GM18508 (cell line): ENCODE measurements around the gene ALK.

Source experiments
- ATAC-seq: cut with Tn5 transposase; IDR thresholded peaks from one replicate; pipeline ENCODE4 v1.9.1; 2021; ENCODE audit warnings: moderate number of reproducible peaks; ENCODE audit not compliant: insufficient read depth, unreplicated experiment

The ALK gene

DNA sequence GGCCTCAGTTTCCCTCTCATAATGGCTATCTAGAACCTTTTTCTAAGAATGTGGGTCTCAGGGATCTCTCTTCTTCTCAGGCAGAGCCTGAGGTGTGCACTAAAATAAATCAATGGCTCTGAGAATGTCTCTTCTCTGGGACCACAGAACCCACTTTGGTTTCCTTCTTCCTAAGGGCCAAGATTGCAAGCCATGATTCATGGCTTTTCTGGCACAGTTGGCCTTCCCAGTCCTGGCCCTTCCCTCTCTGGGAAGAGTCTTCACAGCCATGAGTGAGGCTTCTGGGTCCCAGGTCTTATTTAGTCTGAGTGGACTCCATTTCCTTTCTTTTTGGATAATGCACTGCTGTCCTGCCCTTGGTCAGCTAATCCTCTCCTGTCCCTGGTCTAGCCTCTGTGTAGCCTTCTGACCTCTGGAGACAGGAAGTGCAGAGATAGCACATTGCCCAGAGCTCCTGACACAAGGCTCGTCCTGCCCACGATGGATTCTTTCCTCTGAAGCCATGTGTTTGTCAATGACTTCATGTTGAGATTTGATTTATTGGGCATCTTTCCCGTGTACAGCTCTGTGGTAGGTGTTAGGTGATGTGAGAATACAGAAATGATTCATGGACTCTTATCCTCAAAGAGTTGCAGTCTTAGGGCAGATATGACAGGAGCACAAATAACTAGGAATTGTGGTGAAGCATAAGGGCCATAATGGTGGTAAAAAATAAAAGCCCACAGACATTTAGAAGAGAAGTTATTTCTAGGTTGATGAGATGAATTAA lies 561.2 kb downstream of the ALK start:
- no peak for ATAC-seq

DNA sequence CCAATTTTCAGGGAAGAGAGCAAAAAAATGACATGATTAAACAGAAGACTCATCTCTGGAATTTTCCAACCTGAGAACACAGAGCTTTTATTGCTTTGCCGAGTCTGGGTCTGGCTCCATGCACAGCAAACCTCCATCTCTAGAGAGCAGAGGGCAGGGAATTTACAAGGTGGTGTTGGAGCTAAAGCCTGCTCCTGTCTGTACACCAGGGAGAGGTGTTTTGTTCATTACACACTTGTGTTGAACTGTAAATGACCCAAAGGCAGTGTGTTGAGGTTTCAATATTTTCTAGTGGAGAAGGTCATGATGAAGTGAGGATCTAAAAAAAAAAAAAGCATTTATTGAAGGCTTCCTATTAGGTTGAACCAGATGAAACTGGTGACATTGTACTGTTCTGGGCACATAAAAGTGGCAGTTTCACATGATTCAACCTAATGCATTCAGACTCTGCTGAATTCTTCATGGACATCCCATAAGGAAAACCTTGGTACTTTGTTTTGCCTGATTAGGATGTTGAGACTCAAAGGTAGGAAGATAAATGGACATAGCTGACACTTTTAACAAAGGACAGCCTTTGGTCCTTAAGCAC lies 567.9 kb downstream of the ALK start:
- ATAC-seq: no peak

DNA sequence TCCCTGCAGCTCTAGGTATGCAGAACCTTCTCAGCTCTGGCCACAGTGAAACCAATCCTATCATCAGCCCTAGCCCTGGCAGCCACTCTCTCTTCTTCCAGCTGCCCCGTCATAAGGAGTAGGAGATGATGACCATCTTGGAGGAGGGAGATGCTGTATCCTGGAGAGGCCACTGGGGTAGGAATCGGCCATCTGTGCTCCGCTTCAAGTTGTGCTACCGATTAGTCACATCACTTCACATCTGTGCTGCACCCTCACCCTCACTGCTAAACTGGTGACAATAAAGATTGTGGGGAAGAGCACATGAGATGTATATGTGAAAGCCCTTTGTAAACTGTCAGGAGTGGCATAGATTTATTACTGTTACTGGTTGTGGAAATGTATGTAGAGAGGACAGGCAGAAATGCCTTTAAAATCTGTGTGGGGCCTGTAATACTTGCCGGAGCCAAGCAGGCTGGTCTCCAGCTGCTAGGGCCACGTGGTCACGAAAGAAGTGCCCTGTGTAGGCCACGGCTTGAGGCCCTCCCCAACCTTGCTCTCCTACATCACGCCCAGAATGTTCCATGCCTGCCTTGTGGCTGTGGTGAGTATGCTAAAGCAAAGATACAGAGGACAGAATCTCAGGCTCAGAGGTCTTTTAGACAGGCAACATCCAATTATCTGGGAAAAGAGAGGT lies 569.3 kb downstream of the ALK start:
- no peak for ATAC-seq

DNA sequence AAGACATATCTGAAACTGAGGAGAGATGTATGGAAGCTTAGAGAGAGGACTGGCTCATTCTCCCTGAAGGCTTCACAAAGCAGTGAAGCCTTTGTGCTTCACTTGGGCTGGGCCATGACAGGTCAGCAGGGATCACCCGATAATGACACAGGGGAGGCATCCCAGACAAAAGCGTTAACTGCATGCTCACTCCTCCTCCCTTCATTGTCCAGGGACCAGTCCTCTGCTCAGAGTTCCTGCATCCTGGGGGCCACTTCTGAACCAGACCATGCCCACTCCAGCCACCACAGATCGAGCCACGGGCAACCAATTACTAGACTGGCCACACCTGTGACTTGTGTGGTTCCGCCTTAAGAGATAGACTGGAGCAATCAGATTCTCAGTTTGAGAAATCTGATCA lies 570.1 kb downstream of the ALK start:
- no peak for ATAC-seq

DNA sequence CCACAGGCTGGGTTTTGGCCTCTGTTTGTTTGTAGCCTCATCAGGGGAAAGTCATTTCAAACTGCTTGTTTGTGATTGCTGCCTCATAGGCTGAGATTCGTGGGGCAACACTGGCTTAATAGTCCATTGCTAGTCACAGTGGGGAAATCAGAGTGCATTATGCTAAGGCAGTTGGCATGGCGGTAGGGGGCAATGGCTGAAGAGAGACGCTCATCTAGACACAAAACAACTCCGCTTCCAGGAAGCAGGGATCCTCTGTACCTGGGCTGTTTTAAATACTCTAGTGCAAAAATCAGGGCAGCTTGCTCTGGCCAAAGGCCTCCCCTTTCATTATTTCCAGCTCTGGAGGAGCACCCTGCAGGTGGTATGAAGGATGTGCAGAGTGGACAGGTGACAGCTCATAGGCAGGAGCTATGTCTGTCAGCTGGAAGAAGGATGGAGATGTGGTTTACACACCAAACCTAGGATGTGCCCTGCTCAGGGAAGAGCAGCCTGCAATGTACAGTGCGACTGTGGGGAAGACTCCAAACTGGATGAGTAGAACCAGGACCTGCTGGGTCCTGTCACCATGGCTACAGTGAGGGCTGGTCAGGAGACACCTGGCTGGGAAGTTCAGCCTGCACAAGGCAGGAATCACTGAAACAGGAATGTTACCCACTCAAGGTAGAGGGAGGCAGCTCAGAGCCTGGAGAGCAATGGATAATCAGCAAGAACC lies 571.9 kb downstream of the ALK start:
- no peak for ATAC-seq

DNA sequence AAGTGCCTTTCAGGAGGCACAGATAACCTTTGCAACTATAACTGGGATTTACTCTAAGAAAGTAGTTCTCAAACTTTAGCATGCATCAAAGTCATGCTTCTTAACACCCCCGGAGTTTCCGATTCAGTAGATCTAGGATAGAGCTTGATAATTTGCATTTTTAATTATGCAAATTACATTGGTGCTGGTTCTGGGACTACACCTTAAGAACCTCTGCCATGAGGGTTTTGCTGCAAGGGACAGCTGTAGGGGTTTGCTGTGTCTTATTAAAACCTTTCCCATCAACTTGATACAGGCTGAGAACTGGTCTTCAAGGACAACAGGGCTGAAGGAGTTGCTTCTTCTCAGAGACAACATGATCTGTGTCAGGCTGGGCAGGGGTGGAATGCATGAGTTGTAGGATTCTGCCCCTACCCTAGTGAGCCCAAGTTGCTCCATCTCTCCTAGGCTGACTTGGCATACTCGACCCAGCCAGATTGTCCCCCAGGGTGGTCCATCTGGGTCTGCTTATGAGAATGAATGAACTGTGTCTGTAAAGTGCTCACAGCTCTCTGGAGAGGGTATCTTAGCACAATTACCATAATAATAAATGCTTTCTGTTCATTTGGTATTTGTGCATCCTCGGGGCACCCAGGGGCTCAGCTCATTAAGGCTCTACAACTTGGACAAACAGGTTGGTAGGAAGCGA lies 573.5 kb downstream of the ALK start:
- no peak for ATAC-seq

DNA sequence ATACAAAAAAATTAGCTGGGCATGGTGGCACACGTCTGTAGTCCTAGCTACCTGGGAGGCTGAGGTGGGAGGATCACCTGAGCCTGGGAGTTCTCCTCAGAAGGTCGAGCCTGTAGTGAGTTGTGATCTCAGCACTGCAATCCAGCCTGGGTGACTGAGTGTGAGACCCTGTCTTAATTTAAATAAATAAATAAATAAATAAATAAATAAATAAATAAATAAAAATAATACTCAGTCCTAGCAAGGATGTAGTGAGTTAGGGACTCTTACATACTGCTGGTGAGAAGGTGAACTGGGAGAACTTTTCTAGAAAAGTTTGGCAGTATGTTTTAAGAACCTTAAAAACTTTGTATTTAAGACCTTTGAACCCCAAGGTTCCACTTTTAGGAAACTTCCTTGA lies 576.1 kb downstream of the ALK start:
- no peak for ATAC-seq

DNA sequence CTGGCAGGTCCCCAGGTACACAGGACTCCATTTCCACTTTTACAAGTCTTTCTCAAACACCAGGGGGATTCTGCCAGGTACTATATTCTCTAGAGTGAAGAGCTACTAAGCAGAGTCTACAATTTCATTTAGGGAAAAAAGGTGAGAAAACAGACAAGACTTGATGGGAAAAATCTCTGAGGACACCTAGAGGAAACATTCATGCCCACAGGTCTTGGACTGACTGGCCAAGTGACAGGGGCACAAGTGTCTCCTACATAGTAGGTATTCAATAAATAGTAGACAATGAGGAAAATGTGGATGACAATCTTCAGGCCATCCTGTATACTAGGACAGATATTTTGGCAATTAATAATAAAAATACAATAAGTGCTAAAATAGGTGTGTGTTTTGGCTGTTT lies 577.6 kb downstream of the ALK start:
- ATAC-seq: no peak

DNA sequence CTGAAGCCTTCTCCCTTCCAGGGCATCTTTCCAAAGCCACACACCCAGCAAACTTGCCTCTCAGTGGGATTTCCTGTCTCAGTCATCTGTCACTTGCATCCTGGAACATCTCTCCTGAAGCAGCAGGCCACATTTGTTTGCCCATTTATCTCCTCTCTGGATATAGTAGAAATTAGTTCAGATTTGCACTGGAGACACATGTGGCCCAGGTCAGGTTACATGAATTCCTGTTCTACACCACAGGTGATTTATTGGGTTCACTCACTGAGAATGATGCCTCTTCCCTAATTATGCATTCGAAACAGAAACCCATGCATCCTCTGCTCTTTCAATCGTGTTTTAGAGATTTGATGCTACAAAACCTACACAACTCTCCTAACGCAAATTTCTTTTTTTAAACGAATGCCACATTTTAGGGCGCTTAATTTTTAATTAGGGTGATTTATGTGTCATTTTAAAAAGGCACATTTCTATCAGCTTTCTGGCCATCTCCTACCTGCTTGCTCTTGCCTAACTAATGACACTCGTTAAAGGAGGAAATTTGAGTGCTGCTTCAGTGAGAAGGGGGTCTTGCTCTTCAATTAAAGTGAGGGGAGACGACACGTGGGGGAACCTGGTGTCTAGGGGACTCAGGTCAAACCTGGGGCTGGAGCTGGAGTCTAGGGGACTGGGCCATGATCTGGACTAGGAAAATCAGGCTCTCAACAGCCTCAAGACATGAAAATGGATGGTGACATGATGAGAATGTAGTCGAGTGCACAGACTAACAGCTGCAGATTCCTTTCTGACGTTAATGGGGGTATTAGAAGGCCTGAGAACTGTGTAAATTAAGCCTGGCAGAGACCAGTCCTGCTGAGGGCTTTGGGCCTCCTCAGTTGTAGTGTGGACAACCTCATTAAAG lies 584.8 kb downstream of the ALK start:
- no peak for ATAC-seq

DNA sequence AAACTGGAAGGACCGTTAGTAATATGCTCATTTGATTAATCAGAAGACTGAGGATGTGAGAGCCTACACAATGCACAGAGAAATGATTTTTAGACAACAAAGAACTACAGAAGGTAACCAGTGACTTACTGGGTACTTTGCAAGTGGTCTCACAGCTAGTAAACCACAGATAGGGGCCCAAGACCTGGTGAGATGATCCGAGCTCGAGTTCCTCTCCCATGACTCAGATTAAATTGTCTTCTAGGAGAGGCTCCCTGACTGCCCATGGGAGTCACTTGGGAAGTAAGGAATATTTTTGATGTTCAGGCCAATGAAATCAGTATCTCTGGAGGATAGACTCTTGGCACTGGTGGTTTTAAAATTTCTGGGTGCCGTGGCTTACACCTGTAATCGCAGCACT lies 586.0 kb downstream of the ALK start:
- ATAC-seq: no peak

DNA sequence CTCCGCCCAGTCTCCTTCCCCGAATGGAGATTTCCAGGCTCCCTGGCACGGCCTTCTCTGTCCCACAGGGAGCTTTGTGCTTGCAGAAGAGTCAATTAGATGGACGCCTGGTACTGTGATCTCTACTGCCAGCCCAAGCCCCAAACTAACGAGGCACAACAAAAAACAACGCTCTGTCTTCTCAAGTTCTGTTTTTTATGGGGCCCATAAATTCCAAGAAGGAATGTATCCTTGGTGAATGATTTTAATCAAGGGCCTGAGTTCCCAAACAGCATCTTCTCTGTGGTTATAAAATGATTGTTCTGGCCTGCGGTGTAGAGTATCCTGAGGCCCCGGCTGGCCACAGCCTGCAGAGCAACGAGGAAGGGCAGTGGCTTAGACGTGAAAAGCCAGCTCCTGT lies 586.7 kb downstream of the ALK start:
- no peak for ATAC-seq

DNA sequence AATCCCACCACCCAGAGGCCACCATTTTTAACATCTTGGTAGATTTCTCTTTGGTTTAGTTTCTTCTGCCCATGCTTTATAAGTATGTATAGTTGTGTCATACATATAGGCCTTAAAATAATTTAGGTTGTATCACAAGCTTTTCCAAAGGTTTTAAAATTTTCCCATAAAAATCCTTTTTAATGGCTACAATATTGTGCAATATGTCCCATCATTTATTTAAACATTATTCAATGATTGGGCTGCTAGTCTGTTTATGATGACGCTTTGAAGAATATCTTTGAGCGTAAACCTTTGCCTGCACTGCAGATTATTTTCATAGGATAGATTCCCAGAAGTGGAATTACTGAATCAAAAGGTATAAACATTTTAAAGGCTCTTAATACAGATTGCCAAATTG lies 588.8 kb downstream of the ALK start:
- ATAC-seq: no peak

DNA sequence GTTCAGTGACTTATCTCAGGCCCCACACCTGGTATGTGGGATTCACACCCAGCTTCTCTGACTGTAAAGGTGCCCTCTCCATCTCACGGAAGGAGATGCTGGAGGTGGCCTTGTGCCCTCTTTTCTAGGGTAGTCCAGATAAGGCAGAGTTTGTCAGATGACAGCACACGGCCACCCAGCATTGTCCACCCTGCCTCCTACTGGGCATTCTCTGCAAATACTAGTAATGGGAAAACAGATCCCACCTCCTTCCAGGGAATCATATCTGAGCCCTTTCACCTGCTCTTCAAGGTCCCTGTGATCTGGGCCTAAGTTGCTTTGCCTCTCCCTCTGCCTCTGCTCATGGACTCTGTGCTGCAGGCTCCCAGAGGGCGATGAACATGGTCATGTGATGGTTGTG lies 591.5 kb downstream of the ALK start:
- no peak for ATAC-seq

DNA sequence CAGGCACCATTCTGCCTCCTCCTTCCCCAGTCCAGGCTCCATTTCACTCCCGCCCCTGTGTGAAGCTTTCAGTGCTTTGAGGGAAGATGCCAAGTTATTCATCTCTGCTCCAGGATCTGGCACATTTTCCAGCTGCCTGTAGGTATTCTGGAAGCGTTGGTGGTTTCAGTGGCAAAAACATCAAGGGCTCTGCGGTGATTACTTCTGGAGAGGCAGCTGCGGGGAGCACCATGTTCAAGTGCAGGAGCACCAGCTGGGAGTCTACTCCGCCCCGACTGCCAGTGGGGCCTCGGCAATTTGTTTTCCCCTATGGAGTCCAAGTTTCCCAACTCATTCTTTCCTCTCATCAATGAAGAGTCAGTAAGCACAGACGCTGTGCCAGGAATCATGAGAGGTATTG lies 594.5 kb downstream of the ALK start:
- no peak for ATAC-seq

DNA sequence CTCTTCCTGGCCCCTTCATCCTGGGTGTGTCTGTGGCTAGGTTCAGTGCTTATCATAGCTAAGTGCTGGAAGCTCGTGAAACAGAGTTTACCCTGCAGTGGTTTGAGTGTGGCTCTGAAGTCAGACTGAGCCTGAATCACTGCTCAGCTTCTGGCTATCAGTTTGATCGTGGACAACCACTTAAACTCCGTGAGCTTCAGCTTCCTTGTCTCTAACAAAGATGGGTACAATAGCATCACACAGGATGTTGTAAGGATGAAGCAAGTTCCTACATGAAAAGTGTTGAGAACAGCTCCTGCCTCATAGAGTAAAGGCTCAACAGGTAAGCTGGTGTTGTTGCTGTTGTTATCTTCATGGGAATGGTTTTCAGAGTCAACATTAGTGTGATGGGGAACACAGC lies 595.8 kb downstream of the ALK start:
- ATAC-seq: no peak

DNA sequence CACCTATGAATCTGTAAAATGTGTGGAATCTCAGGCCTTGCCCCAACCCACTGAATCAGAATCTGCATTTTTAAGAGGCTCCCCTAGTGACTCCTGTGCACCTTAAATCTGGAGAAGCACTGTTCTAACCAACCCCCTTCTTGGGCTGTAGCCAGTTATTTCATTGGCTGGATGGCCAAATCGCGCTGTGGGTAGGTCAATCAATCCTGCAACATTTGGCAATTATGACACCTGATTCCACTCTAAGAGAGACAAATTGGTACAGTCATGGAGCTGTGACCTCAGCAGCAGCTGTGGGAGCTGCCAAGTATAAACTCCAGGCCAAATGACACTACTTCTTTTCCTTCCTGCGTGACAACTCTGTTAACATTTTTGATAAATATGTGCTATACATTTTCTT lies 597.4 kb downstream of the ALK start:
- ATAC-seq: no peak

DNA sequence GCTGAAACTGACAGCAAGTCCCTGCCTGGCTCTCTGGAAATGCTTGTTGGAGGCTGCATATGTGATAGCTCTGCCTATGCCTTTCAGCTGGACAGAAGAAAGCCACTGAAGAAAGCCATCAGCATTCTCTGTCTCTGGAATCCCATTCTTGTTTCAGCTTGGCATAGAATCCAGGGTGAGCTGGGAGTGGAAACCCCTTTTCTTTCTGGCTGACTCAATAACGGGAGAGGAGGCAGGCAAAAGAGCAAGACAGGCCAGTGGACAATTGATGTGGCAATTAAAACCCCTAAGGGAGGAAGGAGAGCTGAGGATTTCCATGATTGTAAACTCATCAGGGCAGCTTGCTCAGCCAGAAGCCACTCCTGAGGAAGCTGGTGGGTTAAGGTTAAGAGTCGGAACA lies 598.1 kb downstream of the ALK start:
- ATAC-seq: no peak

DNA sequence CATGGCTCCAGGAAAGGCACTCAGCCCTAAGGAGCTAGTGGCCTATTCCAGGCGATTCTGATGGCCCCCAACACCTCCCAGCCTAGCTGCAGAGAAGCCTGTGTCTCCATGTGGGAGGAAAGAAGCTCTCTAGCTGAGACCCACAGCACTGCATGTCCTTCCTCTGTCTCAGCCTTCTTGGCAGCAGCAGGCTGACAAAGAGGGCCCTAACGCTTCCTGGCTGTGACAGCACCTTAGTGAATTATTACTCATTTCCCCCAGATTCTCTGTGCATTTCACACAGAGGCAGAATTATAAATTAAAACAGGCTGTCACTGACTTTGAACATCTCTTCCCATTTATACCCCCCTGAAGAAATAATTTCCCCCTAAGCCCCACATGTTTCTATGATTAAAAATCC lies 599.4 kb downstream of the ALK start:
- no peak for ATAC-seq

DNA sequence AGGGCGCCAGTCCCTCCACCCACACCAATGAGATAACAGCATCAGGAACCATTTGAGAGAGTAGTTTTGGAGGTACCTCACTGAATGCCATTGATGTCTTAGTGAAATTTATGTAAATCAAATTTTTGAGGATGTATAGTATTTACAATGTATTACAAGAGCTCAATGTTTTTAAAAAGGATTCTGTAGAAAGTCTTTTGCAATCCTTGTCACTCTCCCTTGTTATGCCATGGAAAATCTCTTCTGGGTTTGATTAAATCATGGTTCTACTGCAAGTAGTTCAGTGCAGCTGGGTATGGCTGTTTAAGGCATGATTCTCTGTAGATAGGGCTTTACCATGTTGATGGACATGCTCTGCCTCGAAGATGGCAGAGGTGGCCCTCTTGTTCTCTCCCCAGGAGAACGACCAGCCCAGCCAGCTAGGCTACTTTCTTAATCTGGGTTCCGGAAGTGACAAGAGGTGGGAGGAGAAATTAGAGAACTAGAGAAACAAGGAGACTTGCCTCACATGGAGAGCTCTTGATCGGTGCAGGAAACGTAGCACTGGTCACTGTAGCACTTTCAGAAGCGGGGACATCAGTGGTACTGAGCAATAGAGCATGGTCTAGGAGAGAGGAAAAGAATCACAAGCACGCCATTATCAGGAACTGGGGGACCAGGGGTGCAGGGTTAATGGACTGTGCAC lies 603.4 kb downstream of the ALK start:
- ATAC-seq: no peak
